PC-3 (cell line): Measurements from ENCODE around the gene OPN1SW.

Experiments used
- CTCF ChIP-seq: fragments of 300-600 bp; sonication (generic); conservative IDR thresholded peaks from 2 replicates; pipeline ENCODE4 v1.5.1; 2017; ENCODE audit warnings: antibody characterized with exemption, low read depth, mild to moderate bottlenecking, low read length
- EZH2 ChIP-seq: fragments of 300-600 bp; sonication (generic); IDR thresholded peaks from one replicate; pipeline ENCODE4 v1.6.1; 2017; ENCODE audit warnings: antibody characterized with exemption, mild to moderate bottlenecking, low read length; ENCODE audit not compliant: unreplicated experiment
- EZH2phosphoT487 ChIP-seq: fragments of 300-600 bp; sonication (generic); IDR thresholded peaks from 2 replicates; pipeline ENCODE4 v1.6.1; 2018; ENCODE audit warnings: mild to moderate bottlenecking, antibody characterized with exemption, low read length, borderline replicate concordance

- no peak for TF ChIP-seq CTCF
- no peak for TF ChIP-seq EZH2phosphoT487
- no peak for TF ChIP-seq EZH2
These were observed 38.9 kb upstream of the OPN1SW start for GRCh38 chr7:128814499-128814898.
